ENCODE measurements around the gene HABP4. TPM values are rescaled to one million over a fixed set of nuclear protein-coding genes. Genes with fewer than 3 reads are reported as not detected.

The HABP4 gene
- total RNA-seq, 4 donors from 2014 or later: 15.1 to 32.8 (median 26.2) TPM

DNA sequence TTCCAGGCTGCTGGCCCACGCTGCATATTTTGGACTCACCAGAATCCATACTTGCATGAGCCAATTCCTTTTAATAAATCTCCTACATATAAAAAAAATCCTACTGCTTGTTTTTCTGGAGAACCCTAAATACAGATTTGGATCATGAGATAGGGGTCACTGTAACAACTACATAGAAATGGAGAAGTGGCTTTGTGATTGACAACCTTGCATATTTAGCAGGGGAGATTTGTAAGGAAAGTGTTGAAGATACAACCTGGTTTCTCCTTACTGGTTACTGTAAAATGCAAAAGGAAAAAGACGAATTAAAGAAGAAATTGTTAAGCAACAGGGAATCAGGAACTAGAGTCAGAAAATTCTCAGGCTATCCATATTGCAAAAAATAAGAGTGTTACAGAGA, 74.8 kb downstream of the HABP4 start:
- TF ChIP-seq CTCF (IDR thresholded peaks at IDR 0.05; ENCODE audit: low read depth): no peak

- TF ChIP-seq CTCF (IDR thresholded peaks at IDR 0.05; ENCODE audit: low read depth): no peak
Measured at GRCh38 chr9:96532173-96532572, 82.2 kb downstream of the HABP4 start.

GRCh38 chr9:96540106-96540505, 90.1 kb downstream of the HABP4 start:
- TF ChIP-seq CTCF (IDR thresholded peaks at IDR 0.05; ENCODE audit: low read depth): no peak

Other genes starting within 250 kb of the HABP4 start
- 1 to 10 TPM in 1 of 4 donors, not detected in 3; 2.6 TPM for gene HSD17B3, start 148.0 kb upstream of the HABP4 start, total RNA-seq
- gene SLC35D2, start 66.5 kb upstream of the HABP4 start, total RNA-seq: 10 to 100 TPM; 15.9 to 22.9 (median 17.6) TPM
- 1 to 10 TPM in 3 of 4 donors, under 1 TPM in 1; 0.49 to 2.1 (median 1.5) TPM for gene ZNF367, start 31.8 kb upstream of the HABP4 start, total RNA-seq
- 10 to 100 TPM; 45.9 to 59.8 (median 47.2) TPM for gene CDC14B, start 169.7 kb downstream of the HABP4 start, total RNA-seq
- gene PRXL2C, start 205.1 kb downstream of the HABP4 start, total RNA-seq: 10 to 100 TPM; 20.5 to 44.3 (median 28.7) TPM